NCI-H146 (cell line): Measurements from ENCODE around the gene GGT7.
"Not testable (repeated sequence)": the region's sequence is repeated elsewhere in the genome, so short reads cannot be mapped to it uniquely, and the experiment has no call there.

Source experiments
- DNase-seq: peaks from one replicate; lab custom pipeline; 2025; lab: John Stamatoyannopoulos, UW

GGT7 gene

GRCh38 chr20:34872622-34873224, at the start of gene GGT7:
GGT7 (minus strand) TSS chr20:34872856; CDS start chr20:34872815, 41 bp downstream.
- DNase-seq: peak; percentile 94

DNA sequence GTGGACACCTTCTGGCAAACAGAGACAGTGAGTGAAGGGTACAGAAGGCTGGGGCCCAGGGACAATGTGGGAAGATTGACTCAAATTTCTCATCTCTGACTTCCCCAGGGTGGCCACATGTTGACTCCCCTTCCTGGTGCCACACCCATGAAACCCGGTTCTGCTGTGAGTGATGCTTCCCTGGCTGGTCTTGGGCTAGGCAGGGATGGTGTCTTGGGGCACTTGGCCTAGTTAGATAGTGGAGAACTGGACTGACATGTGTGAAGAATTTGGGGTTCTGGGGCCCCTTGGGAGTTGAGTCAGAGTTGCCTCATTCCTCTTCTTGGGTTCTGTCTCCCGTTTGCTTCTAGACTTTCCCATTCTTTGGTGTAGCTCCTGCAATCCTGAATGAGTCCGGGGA, 48.8 kb upstream of the GGT7 start:
- DNase-seq: no peak

DNA sequence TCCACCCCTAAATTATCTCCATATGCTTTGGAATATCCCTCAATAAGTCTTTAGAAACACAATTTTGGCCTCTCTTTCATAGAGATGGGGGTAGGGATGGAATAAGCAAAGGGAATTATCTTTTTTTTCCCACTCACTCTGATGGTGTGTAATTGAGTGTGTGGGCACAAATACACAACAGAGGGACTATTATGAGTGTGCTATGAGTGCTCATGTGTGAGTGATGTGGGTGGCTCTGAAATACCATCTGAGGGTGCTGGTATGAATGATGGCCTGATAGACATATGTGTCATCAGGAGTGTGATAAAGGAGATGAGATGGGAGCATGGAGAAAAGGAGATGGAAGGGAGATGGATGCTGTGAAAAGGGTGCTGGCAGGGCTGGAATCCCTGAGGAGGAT, 47.4 kb upstream of the GGT7 start:
- DNase-seq: no peak

DNA sequence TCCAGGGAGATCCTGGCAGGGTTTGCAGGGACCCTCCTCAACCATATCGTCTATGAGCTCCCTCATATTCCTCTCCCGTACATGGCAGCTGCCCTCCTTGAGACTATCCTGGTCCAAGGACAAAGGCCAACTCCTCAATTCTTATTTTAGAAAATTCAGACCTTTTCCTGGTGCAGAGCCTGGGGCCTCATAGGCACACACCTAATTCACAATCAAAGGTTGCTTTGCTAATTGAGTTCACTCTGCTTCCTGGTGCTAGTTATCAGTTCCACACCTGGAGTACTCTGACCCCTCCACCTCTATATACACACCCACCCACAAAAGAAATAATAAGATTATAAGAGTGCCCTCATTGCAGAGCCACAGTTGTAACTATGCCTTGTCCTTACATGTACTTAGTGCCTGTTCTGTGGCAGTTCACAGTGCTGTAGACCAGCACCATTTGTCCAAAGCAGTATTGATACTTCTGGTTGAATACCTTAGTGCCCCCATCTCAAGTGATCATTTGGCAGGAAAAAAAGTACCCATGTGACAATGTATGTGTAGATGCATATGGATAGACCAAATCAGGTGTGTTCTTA, 44.2 kb upstream of the GGT7 start:
- DNase-seq: peak; percentile 37

- DNase-seq: no peak
Measured at GRCh38 chr20:34915749-34916455, 43.2 kb upstream of the GGT7 start.

DNA sequence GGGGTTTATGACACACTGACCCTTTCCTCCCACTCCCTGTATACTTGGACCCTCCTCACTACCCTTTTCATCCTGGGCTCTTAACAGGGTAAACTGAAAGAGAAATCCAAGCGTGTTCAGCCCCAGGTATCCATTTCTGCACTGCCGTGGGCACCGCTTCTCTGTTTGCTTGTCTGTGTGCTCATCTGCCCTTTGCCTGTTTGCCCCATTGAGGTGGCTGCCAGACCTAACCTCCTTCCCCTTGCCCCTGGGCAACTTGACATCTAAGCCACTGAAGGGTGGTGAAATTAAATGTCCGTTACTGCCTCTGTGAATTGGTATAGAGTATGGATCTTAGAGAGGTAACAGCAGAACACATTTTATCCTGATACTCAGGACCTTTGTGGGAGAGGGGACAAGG, 42.5 kb upstream of the GGT7 start:
- DNase-seq: no peak

- DNase-seq: no peak
Measured at GRCh38 chr20:34907616-34908469, 35.2 kb upstream of the GGT7 start.

DNA sequence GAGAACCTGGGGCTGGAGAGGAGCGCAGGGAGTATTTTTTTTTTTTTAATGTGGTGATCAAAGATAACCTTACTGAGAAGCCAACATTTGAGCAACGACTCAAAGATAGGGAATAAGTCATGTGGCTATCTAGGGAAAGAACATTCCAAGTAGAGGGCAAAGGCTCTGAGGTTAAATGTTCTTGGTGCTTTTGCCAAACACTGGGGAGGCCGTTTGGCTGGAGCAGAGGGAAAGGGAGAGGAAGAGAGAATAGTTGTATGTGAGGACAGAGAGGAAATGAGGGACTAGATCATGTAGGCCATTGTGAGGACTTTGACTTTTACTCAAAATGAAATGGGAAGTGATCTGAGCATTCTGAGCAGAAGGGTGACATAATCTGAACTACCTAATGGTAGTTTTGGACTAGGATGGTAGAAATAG, 31.6 kb upstream of the GGT7 start:
- DNase-seq: no peak

GRCh38 chr20:34898731-34899130, 26.1 kb upstream of the GGT7 start:
- not testable (repeated sequence) for DNase-seq

DNA sequence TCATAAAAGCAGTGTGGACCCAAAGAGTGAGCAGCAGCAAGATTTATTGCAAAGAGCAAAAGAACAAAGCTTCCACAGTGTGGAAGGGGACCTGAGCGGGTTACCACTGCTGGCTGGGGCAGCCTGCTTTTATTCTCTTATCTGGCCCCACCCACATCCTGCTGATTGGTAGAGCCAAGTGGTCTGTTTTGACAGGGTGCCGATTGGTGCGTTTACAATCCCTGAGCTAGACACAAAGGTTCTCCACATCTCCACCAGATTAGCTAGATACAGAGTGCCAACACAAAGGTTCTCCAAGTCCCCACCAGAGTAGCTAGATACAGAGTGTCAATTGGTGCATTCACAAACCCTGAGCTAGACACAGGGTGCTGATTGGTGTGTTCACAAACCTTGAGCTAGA, 25.5 kb upstream of the GGT7 start:
- not testable (repeated sequence) for DNase-seq

DNA sequence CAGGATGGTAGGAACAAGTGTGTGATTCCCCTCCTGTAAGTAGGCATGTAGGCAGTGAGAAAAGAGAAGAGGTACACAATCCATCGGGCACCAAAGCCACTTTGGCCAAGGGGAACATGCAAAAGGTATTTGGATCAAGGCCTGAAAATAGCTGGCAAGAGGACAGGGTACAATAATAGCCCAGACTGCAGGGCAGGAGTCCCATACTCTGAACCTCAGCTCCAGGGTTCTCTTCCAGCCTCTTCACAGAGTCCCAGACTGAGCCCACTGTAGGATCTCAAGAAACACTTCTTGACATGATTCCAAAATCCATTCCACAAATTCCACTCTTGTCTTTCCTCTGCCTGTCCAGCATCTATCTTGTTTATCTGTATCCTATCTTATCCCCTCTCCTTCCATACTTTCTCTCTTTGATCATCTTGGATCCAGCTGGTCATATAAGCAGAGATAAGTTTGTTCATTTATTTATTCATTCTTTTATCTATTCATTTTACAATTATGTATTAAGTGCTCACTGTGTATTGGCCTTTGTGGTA, 23.5 kb upstream of the GGT7 start:
- DNase-seq: no peak

DNA sequence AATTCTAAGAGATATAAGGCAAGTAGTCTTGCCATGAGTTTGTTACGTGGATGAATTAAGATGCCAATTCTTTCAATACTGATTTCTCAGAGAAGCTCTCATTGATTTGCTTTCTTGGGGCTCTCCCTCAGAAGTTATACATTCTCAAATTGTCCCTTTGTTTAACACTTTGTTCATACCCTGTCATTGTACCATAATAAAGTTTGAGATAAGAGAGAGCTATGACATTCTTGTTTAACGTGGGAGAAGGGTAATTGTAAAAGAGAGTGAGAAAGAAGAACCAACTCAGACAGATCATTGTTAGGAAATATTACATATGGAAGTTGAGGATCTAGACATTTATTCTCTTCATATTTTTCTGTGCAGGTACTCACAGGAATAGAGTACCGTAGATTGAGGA, 22.8 kb upstream of the GGT7 start:
- DNase-seq: no peak

GRCh38 chr20:34894723-34895122, 22.1 kb upstream of the GGT7 start:
- DNase-seq: no peak

GRCh38 chr20:34892671-34893070, 20.0 kb upstream of the GGT7 start:
- DNase-seq: no peak

DNA sequence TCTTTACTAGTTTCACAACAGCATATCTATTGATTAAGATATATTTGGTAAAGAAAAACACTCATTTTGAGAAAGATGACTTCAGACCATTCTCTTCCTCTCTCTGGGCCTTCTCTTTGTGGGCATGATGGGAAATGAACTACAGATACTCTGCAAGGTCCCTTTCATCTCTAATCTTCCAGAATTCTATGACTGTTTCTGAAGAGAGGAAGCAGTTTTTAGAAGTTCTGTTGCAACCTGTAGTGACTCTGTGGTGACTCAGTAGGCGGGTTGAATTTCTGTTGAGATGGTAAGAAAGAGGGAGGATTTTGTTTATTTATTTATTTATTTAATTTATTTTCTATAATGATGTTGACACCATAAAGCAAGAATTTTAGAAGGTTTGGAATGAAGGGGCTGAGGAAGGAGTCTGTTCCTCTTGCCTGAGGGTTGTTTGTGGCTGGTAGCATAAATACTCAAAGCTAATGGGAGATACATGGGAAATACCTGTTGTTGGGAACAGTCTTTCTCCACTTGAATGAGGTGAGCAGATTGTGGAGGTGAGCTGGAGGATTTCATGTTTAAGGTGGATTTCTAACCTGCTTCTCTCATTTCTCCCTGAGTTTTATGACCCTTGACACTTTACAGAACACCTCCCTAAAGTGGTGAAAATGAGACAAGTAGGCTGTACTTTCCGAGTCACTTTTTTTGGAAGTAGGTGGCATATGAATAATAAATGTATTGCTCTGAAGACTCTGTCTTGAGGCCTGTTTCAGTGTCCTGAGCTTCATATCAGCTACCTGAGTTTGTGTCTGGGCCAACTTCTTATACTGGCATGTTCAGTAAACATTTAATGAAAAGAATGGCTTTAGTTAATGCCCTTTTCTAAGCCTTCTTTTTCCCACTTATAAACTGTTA, 18.8 kb upstream of the GGT7 start:
- DNase-seq: no peak

DNA sequence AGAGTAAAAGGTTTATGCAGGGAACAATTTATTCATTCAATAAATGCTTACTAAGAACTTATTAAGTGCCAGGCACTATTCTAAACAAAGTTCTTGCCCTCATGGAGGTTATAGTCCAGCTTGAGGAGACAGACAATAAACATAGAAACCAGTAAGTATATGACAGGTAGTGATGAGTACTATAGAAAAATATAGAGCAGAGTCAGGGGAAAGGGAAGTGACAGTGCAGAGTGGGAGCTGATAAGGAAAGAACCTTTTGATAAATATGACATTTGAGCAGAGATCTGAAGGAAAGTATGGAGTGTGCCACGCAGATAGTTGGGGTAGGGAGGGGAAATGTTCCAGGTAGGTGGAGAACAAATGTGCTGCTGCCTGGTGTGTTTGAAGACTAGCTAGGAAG, 15.8 kb upstream of the GGT7 start:
- DNase-seq: no peak

DNA sequence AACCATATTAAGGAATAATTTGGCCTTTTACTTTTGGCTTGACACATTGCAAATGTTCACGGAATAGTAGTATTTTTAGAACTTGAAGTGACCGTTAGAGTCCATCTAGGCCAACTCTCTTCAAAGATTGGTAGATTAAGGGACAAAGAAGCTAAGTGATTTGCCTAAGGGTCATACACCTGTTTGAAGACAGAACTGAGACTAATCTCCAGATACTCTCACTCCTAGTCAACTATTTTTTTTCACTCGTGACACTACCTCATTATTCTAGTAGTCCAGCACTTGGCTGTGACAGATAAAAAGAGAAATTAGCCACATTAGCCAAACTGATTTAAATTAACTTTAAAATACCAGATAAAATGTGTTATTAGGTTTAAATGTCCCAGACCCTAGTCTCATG, 14.4 kb upstream of the GGT7 start:
- no peak for DNase-seq

DNA sequence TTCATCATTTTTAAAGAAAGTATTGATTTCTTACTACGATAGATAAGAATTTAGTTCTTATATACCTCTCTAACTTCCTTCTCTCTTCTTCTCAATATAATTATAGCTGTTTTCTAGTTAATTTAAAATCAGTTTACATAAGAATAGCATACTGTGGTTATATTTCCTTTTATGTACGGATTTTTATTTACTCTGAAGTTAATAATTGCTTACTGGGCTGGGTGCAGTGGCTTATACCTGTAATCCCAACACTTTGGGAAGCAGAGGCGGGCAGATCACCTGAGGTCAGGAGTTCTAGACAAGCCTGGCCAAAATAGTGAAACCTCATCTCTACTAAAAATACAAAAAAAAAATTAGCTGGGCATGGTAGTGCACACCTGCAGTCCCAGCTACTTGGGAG, 13.5 kb upstream of the GGT7 start:
- no peak for DNase-seq

DNA sequence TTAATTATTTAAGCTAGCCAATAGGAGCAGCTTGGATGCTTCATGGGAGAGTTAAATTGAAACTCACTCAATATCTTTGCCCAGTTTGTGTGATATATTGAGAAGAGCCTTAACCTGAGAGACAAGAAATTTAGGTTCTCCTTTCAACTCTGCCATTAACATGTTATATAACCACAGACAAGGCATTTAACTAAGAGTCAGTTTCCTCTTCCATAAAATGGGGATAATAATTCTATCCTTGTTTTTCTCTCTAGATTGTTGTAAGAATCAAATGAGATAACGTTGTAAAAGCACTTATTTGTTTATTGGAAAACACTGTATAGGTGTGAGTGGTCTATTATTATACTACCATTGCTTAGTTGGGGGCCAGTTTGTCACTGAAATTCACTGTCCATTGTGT, 11.6 kb upstream of the GGT7 start:
- DNase-seq: no peak

- DNase-seq: no peak
Measured at GRCh38 chr20:34883809-34884208, 11.2 kb upstream of the GGT7 start.

- DNase-seq: no peak
Measured at GRCh38 chr20:34883087-34883688, 10.5 kb upstream of the GGT7 start.
